WTC11 (cell line): ENCODE results near the gene UIMC1. TPM values are rescaled to one million over a fixed set of nuclear protein-coding genes. Genes with fewer than 3 reads are reported as not detected.
A peak's percentile ranks its signal among the peaks of the same experiment; 100 is the strongest.

ENCODE experiments used
- ATAC-seq: fragments of 200-7000 bp; cut with Tn5 transposase; 2 replicates; pipeline ENCODE4 v1.10.0; 2021; ENCODE audit warnings: mild to moderate bottlenecking, moderate library complexity
- CTCF ChIA-PET: fragments of 300-600 bp; sonication (Branson Sonifier 250); formaldehyde crosslinking; loops from one replicate; lab custom pipeline; 2021; ENCODE audit warnings: antibody characterized with exemption; lab: Charles Lee
- POLR2A ChIA-PET: fragments of 350-600 bp; sonication (Branson Sonifier 250); formaldehyde crosslinking; loops from one replicate; lab custom pipeline; 2021; ENCODE audit warnings: antibody characterized with exemption; lab: Charles Lee
- DNase-seq: peaks from one replicate; pipeline ENCODE4 v3.0.0; 2021; ENCODE audit warnings: low spot score
- H3K27ac Mint-ChIP-seq: 2 replicates; pipeline ENCODE4 v1.8.0; 2021; ENCODE audit warnings: mixed read lengths
- H3K27me3 Mint-ChIP-seq: 2 replicates; pipeline ENCODE4 v1.8.0; 2021; ENCODE audit warnings: low read depth, mild to moderate bottlenecking, moderate library complexity, mixed read lengths
- H3K36me3 Mint-ChIP-seq: 2 replicates; pipeline ENCODE4 v1.8.0; 2021; ENCODE audit warnings: mixed read lengths
- H3K4me1 Mint-ChIP-seq: 2 replicates; pipeline ENCODE4 v1.8.0; 2022; ENCODE audit warnings: mixed read lengths
- H3K4me3 Mint-ChIP-seq: 2 replicates; pipeline ENCODE4 v1.8.0; 2021; ENCODE audit warnings: mild to moderate bottlenecking, moderate library complexity, mixed read lengths
- H3K9me3 Mint-ChIP-seq: 2 replicates; pipeline ENCODE4 v1.8.0; 2021; ENCODE audit warnings: mixed read lengths
- CBFB ChIP-seq: sonication (generic); formaldehyde crosslinking; IDR thresholded peaks from 2 replicates; pipeline ENCODE4 v1.8.1; 2022; ENCODE audit warnings: mild to moderate bottlenecking, low read depth, missing genetic modification reagents
- GABPB1 ChIP-seq: sonication (generic); formaldehyde crosslinking; IDR thresholded peaks from 2 replicates; pipeline ENCODE4 v1.8.1; 2023; ENCODE audit warnings: mild to moderate bottlenecking, missing genetic modification reagents
- GRHL2 ChIP-seq: fragments of 250-450 bp; sonication (Bioruptor Pico); IDR thresholded peaks from 2 replicates; pipeline ENCODE4 v1.8.0; 2022; ENCODE audit warnings: mild to moderate bottlenecking, moderate library complexity; ENCODE audit not compliant: insufficient replicate concordance, severe bottlenecking
- NR1H2 ChIP-seq: sonication (generic); formaldehyde crosslinking; IDR thresholded peaks from 2 replicates; pipeline ENCODE4 v1.9.0; 2021; ENCODE audit warnings: mild to moderate bottlenecking, moderate library complexity, missing genetic modification reagents
- NR2C2 ChIP-seq: sonication (generic); formaldehyde crosslinking; IDR thresholded peaks from 2 replicates; pipeline ENCODE4 v1.8.0; 2022; ENCODE audit warnings: mild to moderate bottlenecking, missing genetic modification reagents
- OVOL2 ChIP-seq: fragments of 250-450 bp; sonication (Bioruptor Pico); IDR thresholded peaks from 2 replicates; pipeline ENCODE4 v1.9.0; 2021; ENCODE audit warnings: mild to moderate bottlenecking, borderline replicate concordance
- SOX15 ChIP-seq: fragments of 250-450 bp; sonication (Bioruptor Pico); IDR thresholded peaks from 2 replicates; pipeline ENCODE4 v1.9.0; 2021; ENCODE audit warnings: mild to moderate bottlenecking
- TCF7 ChIP-seq: sonication (generic); formaldehyde crosslinking; IDR thresholded peaks from 2 replicates; pipeline ENCODE4 v1.8.0; 2022; ENCODE audit warnings: mild to moderate bottlenecking, low read depth, missing genetic modification reagents, moderate library complexity
- ZNF138 ChIP-seq: sonication (generic); formaldehyde crosslinking; conservative IDR thresholded peaks from 2 replicates; pipeline ENCODE4 v1.8.1; 2022; ENCODE audit warnings: mild to moderate bottlenecking, moderate library complexity, missing genetic modification reagents
- ZNF232 ChIP-seq: sonication (generic); formaldehyde crosslinking; IDR thresholded peaks from 2 replicates; pipeline ENCODE4 v1.8.0; 2022; ENCODE audit warnings: mild to moderate bottlenecking, missing genetic modification reagents
- ZNF416 ChIP-seq: fragments of 250-450 bp; sonication (Bioruptor Pico); IDR thresholded peaks from 2 replicates; pipeline ENCODE4 v1.9.0; 2021; ENCODE audit warnings: mild to moderate bottlenecking, inconsistent platforms
- ZNF671 ChIP-seq: fragments of 250-450 bp; sonication (Bioruptor Pico); IDR thresholded peaks from 2 replicates; pipeline ENCODE4 v1.8.0; 2021; ENCODE audit warnings: mild to moderate bottlenecking
- total RNA-seq: library from RNA; stranded (reverse); gene quantifications from 3 replicates; pipeline ENCODE4 v1.2.3, GENCODE V29; 2021
- TF ChIP-seq, protein P1 (sequence below): sonication (generic); formaldehyde crosslinking; IDR thresholded peaks from 2 replicates; pipeline ENCODE4 v1.8.1; 2022; ENCODE audit warnings: mild to moderate bottlenecking, moderate library complexity, missing genetic modification reagents
- TF ChIP-seq, protein P2 (sequence below): sonication (generic); formaldehyde crosslinking; IDR thresholded peaks from 2 replicates; pipeline ENCODE4 v1.8.1; 2022; ENCODE audit warnings: mild to moderate bottlenecking, missing genetic modification reagents, moderate library complexity, borderline replicate concordance
- TF ChIP-seq, protein P3 (sequence below): sonication (generic); formaldehyde crosslinking; IDR thresholded peaks from 2 replicates; pipeline ENCODE4 v1.8.0; 2022; ENCODE audit warnings: mild to moderate bottlenecking, missing genetic modification reagents
- TF ChIP-seq, protein P4 (sequence below): sonication (generic); formaldehyde crosslinking; IDR thresholded peaks from 2 replicates; pipeline ENCODE4 v1.8.1; 2023; ENCODE audit warnings: mild to moderate bottlenecking, moderate library complexity, missing genetic modification reagents
- TF ChIP-seq, protein P5 (sequence below): sonication (generic); formaldehyde crosslinking; IDR thresholded peaks from 2 replicates; pipeline ENCODE4 v1.8.1; 2022; ENCODE audit warnings: missing genetic modification reagents, borderline replicate concordance
- TF ChIP-seq, protein P6 (sequence below): sonication (generic); formaldehyde crosslinking; IDR thresholded peaks from 2 replicates; pipeline ENCODE4 v1.8.1; 2023; ENCODE audit warnings: mild to moderate bottlenecking, missing genetic modification reagents

UIMC1 gene
- total RNA-seq, 1 experiment from 2014 or later: 48.0 TPM

DNA sequence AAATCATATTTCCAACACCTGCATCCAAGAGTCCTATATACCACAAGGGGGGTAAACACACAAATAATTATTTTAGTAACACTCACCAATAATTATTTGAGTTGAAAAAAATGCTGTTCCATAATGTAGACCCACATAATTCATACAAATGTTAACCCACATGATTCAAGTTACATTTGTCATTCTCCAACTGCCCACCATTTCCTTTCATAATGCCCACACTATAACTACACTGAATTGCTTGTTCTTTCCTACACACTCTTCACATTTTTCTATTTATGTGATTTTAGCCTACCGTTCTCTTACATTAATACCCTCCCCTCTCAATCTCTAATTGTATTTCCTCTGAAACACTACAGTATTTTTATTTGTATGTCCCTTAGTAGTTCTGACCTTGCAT lies 71.6 kb downstream of the UIMC1 start:
- ATAC-seq: no peak
- no peaks in the 10 kb centered on the region for H3K9me3 Mint-ChIP-seq
- no peak for DNase-seq
- H3K27me3 Mint-ChIP-seq: no peaks in the 10 kb centered on the region
- H3K4me3 Mint-ChIP-seq: no peak overlapping the region
- peaks cover 33% of the 10 kb centered on the region for H3K36me3 Mint-ChIP-seq
- no peak for TF ChIP-seq TCF7
- no peak for TF ChIP-seq ZNF416
- TF ChIP-seq ZNF671: no peak
- TF ChIP-seq NR2C2 (CRISPR knock-in tag): no peak
- TF ChIP-seq, protein P1, sequence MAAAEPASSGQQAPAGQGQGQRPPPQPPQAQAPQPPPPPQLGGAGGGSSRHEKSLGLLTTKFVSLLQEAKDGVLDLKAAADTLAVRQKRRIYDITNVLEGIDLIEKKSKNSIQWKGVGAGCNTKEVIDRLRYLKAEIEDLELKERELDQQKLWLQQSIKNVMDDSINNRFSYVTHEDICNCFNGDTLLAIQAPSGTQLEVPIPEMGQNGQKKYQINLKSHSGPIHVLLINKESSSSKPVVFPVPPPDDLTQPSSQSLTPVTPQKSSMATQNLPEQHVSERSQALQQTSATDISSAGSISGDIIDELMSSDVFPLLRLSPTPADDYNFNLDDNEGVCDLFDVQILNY (CRISPR knock-in tag): no peak
- TF ChIP-seq, protein P2, sequence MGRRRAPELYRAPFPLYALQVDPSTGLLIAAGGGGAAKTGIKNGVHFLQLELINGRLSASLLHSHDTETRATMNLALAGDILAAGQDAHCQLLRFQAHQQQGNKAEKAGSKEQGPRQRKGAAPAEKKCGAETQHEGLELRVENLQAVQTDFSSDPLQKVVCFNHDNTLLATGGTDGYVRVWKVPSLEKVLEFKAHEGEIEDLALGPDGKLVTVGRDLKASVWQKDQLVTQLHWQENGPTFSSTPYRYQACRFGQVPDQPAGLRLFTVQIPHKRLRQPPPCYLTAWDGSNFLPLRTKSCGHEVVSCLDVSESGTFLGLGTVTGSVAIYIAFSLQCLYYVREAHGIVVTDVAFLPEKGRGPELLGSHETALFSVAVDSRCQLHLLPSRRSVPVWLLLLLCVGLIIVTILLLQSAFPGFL: no peak
- TF ChIP-seq, all 79 proteins: peak for 0
- ChIA-PET CTCF (no interaction called here), POLR2A (no interaction called here)
- peak overlapping the region; percentile 0 for H3K27ac Mint-ChIP-seq
- H3K4me1 Mint-ChIP-seq: no peaks in the 10 kb centered on the region

DNA sequence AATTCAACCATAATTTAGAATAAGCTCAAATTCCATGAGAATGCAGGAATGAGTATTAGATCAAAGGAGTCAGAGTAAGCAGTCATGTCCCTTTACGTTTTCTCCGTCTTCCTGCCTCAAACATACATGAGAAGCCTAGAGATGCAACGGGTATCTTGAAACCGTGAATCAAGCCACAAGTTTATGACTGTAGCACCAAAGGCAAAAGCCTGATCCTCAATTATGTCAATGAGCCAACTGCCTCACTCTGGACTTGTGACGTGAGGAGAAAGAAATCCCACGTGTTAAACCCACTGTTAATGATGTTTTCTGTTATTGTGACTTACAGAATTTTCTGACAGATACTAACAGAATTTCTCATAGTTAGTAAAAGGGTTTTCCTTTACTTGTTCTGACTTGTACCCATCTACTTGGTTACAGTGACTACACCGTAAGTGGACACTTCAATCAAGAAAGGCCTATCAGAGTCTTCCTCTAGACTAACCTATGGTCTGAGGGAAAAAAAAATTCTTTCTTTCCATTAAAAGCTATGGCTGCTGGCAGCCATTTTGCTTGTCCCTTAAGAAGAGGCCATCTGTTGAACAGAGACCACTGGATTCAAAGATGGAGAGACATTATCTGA lies 72.2 kb downstream of the UIMC1 start:
- no peaks in the 10 kb centered on the region for H3K4me1 Mint-ChIP-seq
- ChIA-PET CTCF (no interaction called here), POLR2A (no interaction called here)
- DNase-seq (no peak), ATAC-seq (no peak)
- H3K27me3 Mint-ChIP-seq: no peaks in the 10 kb centered on the region
- no peaks in the 10 kb centered on the region for H3K9me3 Mint-ChIP-seq
- TF ChIP-seq GABPB1 (CRISPR knock-in tag) (no peak), ZNF138 (CRISPR knock-in tag) (no peak)
- peaks cover 37% of the 10 kb centered on the region for H3K36me3 Mint-ChIP-seq
- no peak overlapping the region for H3K4me3 Mint-ChIP-seq
- H3K27ac Mint-ChIP-seq: peak overlapping the region; percentile 0; the same call in 1 of the 2 replicates

DNA sequence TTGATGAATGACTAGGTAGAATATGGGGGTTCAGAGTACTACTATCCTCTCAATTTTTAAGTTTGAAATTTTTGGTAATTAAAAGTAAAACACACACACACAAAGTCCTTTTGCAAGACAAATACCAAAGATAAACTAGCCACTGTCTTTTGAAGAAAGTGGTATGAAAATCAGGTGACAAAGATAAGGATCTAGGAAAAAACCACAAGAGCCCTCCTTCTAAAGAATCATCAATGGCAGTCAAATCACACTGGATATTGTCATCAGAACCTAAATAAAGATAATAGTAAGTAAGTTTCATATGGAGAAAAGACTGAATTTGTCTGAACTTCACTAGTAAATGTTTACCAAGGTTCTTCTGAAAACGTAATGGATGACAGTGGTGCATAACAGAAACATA lies 76.9 kb downstream of the UIMC1 start:
- TF ChIP-seq SOX15 (no peak), NR1H2 (CRISPR knock-in tag) (no peak), CBFB (CRISPR knock-in tag) (no peak), OVOL2 (no peak)
- TF ChIP-seq, protein P3, sequence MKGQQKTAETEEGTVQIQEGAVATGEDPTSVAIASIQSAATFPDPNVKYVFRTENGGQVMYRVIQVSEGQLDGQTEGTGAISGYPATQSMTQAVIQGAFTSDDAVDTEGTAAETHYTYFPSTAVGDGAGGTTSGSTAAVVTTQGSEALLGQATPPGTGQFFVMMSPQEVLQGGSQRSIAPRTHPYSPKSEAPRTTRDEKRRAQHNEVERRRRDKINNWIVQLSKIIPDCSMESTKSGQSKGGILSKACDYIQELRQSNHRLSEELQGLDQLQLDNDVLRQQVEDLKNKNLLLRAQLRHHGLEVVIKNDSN (CRISPR knock-in tag): no peak
- Mint-ChIP-seq H3K27ac (no peak overlapping the region), H3K4me1 (no peaks in the 10 kb centered on the region), H3K4me3 (no peak overlapping the region), H3K27me3 (no peaks in the 10 kb centered on the region), H3K9me3 (no peaks in the 10 kb centered on the region), H3K36me3 (peaks cover 31% of the 10 kb centered on the region)
- ChIA-PET CTCF (no interaction called here), POLR2A (no interaction called here)
- DNase-seq: no peak
- no peak for ATAC-seq

DNA sequence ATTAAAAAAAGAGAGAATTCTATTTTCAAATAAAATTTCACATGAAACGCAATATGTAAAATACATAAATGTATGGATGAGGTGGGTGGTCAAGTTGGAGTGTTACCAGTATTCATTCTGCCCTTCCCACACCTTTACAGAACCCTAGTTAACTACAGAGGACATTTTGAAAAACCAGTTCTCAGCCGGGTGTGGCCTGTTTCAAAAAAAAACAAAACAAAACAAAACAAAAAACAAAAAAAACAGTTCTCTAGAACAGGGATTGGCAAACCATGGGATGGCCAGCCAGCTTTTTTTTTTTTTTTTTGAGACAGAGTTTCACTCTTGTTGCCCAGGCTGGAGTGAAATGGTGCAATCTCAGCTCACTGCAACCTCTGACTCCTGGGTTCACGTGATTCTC lies 79.0 kb downstream of the UIMC1 start:
- ATAC-seq: no peak
- Mint-ChIP-seq H3K4me3 (no peak overlapping the region), H3K9me3 (no peaks in the 10 kb centered on the region), H3K36me3 (peaks cover 26% of the 10 kb centered on the region), H3K27me3 (no peaks in the 10 kb centered on the region), H3K27ac (no peak overlapping the region), H3K4me1 (no peaks in the 10 kb centered on the region)
- ChIA-PET CTCF (no interaction called here), POLR2A (no interaction called here)
- no peak for DNase-seq
- no peak for TF ChIP-seq TCF7
- no peak for TF ChIP-seq ZNF232
- no peak for TF ChIP-seq GRHL2 (CRISPR knock-in tag)
- TF ChIP-seq, protein P4, sequence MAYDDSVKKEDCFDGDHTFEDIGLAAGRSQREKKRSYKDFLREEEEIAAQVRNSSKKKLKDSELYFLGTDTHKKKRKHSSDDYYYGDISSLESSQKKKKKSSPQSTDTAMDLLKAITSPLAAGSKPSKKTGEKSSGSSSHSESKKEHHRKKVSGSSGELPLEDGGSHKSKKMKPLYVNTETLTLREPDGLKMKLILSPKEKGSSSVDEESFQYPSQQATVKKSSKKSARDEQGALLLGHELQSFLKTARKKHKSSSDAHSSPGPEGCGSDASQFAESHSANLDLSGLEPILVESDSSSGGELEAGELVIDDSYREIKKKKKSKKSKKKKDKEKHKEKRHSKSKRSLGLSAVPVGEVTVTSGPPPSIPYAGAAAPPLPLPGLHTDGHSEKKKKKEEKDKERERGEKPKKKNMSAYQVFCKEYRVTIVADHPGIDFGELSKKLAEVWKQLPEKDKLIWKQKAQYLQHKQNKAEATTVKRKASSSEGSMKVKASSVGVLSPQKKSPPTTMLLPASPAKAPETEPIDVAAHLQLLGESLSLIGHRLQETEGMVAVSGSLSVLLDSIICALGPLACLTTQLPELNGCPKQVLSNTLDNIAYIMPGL (CRISPR knock-in tag): no peak
- TF ChIP-seq, protein P1 (CRISPR knock-in tag): no peak
- TF ChIP-seq, protein P5, sequence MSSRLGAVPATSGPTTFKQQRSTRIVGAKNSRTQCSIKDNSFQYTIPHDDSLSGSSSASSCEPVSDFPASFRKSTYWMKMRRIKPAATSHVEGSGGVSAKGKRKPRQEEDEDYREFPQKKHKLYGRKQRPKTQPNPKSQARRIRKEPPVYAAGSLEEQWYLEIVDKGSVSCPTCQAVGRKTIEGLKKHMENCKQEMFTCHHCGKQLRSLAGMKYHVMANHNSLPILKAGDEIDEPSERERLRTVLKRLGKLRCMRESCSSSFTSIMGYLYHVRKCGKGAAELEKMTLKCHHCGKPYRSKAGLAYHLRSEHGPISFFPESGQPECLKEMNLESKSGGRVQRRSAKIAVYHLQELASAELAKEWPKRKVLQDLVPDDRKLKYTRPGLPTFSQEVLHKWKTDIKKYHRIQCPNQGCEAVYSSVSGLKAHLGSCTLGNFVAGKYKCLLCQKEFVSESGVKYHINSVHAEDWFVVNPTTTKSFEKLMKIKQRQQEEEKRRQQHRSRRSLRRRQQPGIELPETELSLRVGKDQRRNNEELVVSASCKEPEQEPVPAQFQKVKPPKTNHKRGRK (CRISPR knock-in tag): no peak
- TF ChIP-seq, protein P6, sequence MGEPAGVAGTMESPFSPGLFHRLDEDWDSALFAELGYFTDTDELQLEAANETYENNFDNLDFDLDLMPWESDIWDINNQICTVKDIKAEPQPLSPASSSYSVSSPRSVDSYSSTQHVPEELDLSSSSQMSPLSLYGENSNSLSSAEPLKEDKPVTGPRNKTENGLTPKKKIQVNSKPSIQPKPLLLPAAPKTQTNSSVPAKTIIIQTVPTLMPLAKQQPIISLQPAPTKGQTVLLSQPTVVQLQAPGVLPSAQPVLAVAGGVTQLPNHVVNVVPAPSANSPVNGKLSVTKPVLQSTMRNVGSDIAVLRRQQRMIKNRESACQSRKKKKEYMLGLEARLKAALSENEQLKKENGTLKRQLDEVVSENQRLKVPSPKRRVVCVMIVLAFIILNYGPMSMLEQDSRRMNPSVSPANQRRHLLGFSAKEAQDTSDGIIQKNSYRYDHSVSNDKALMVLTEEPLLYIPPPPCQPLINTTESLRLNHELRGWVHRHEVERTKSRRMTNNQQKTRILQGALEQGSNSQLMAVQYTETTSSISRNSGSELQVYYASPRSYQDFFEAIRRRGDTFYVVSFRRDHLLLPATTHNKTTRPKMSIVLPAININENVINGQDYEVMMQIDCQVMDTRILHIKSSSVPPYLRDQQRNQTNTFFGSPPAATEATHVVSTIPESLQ (CRISPR knock-in tag): no peak
